SU-DHL-6 (cell line): Measurements from ENCODE around the gene ZNF563.

Experiments used
- H2AFZ ChIP-seq: fragments of 200-600 bp; sonication (generic); 2 replicates; pipeline ENCODE4 v1.6.1; 2014; ENCODE audit warnings: low read depth, mild to moderate bottlenecking, moderate library complexity, mixed read lengths, antibody characterized with exemption, low read length; ENCODE audit not compliant: severe bottlenecking
- H3F3A ChIP-seq: fragments of 200-600 bp; shearing (Covaris generic); 2 replicates; pipeline ENCODE4 v1.6.0; 2016; ENCODE audit warnings: antibody characterized with exemption, mild to moderate bottlenecking; ENCODE audit not compliant: insufficient read depth
- H3K27ac ChIP-seq: fragments of 200-600 bp; sonication (generic); 2 replicates; pipeline ENCODE4 v1.5.1; 2016; ENCODE audit warnings: low read depth, mild to moderate bottlenecking, low read length, moderate library complexity, mixed read lengths
- H3K27me3 ChIP-seq: fragments of 200-600 bp; sonication (generic), shearing (Covaris generic); 2 replicates; pipeline ENCODE4 v1.6.0; 2014; ENCODE audit warnings: mild to moderate bottlenecking, low read length
- H3K36me3 ChIP-seq: fragments of 200-600 bp; sonication (generic); 2 replicates; pipeline ENCODE4 v1.6.1; 2014; ENCODE audit warnings: mild to moderate bottlenecking, low read length, mixed read lengths
- H3K4me2 ChIP-seq: fragments of 300-600, 200-600 bp; shearing (Covaris generic), sonication (generic); 2 replicates; pipeline ENCODE4 v1.6.0; 2014; ENCODE audit warnings: low read length, low read depth, mild to moderate bottlenecking; ENCODE audit not compliant: poor library complexity, severe bottlenecking
- H3K4me3 ChIP-seq: fragments of 200-600 bp; sonication (generic); 2 replicates; pipeline ENCODE4 v1.5.1; 2014; ENCODE audit warnings: antibody characterized with exemption, low read length, mild to moderate bottlenecking, mixed read lengths; ENCODE audit not compliant: insufficient read depth, poor library complexity, severe bottlenecking
- H3K79me2 ChIP-seq: fragments of 200-600 bp; sonication (generic); 2 replicates; pipeline ENCODE4 v1.6.1; 2014; ENCODE audit warnings: mild to moderate bottlenecking, low read length, moderate library complexity; ENCODE audit not compliant: insufficient read depth
- H3K9ac ChIP-seq: fragments of 200-600 bp; sonication (generic); 2 replicates; pipeline ENCODE4 v1.7.0; 2014; ENCODE audit warnings: mild to moderate bottlenecking, low read length
- H3K9me2 ChIP-seq: fragments of 200-600 bp; sonication (generic); replicated peaks from 2 replicates; pipeline ENCODE4 v1.6.1; 2014; ENCODE audit warnings: low read length; ENCODE audit not compliant: insufficient read depth
- H3K9me3 ChIP-seq: fragments of 200-600 bp; sonication (generic); 2 replicates; pipeline ENCODE4 v1.6.1; 2014; ENCODE audit warnings: low read length, mixed read lengths; ENCODE audit not compliant: insufficient read depth
- H4K20me1 ChIP-seq: fragments of 200-600 bp; sonication (generic); 2 replicates; pipeline ENCODE4 v1.6.1; 2014; ENCODE audit warnings: low read depth, mild to moderate bottlenecking, antibody characterized with exemption, low read length, moderate library complexity, mixed read lengths
- CTCF ChIP-seq: fragments of 200-600 bp; sonication (generic); IDR thresholded peaks from one replicate; pipeline ENCODE4 v1.5.1; 2017; ENCODE audit warnings: antibody characterized with exemption, mild to moderate bottlenecking, low read length, moderate library complexity; ENCODE audit not compliant: insufficient read depth, poor library complexity, severe bottlenecking
- EZH2phosphoT487 ChIP-seq: fragments of 200-600 bp; sonication (generic), shearing (Covaris generic); conservative IDR thresholded peaks from 2 replicates; pipeline ENCODE4 v1.6.1; 2018; ENCODE audit warnings: mild to moderate bottlenecking, antibody characterized with exemption, low read length, moderate library complexity, mixed read lengths

The ZNF563 gene

GRCh38 chr19:12295191-12295590 is 38.2 kb downstream of the ZNF563 start:
- H4K20me1 ChIP-seq = no peaks in the 10 kb centered on the region
- H3K9ac ChIP-seq = peak overlapping the region; percentile 84
- no peaks in the 10 kb centered on the region for H3K27me3 ChIP-seq
- H2AFZ ChIP-seq = peak overlapping the region; percentile 69
- peak overlapping the region; percentile 70 for H3K4me2 ChIP-seq
- H3F3A ChIP-seq = 0 out of 2 replicates have a peak, but pooled peaks cover 3% of the 10 kb centered on the region
- no peaks in the 10 kb centered on the region for H3K9me3 ChIP-seq
- no peaks in the 10 kb centered on the region for H3K9me2 ChIP-seq
- peaks cover 34% of the 10 kb centered on the region for H3K79me2 ChIP-seq
- no peak overlapping the region for H3K27ac ChIP-seq
- peak overlapping the region; percentile 89 for H3K4me3 ChIP-seq
- no peaks in the 10 kb centered on the region; the same call in 1 of the 2 replicates for H3K36me3 ChIP-seq
- TF ChIP-seq EZH2phosphoT487 = no peak
- no peak for TF ChIP-seq CTCF

GRCh38 chr19:12294249-12295158 is 38.9 kb downstream of the ZNF563 start, which contains the start of gene ZNF44:
TSS of gene ZNF44 (minus strand) at chr19:12294883. CDS start at chr19:12294694, 189 bp downstream.
- TF ChIP-seq EZH2phosphoT487 = no peak
- TF ChIP-seq CTCF = no peak
- H3K36me3 ChIP-seq = no peaks in the 10 kb centered on the region; the same call in 1 of the 2 replicates
- 0 out of 2 replicates have a peak, but pooled peaks cover 3% of the 10 kb centered on the region for H3F3A ChIP-seq
- H3K27ac ChIP-seq = peak within 1 kb of the TSS; percentile 57
- H3K9me2 ChIP-seq = no peaks in the 10 kb centered on the region
- H3K9ac ChIP-seq = peak within 1 kb of the TSS; percentile 84
- no peaks in the 10 kb centered on the region for H3K9me3 ChIP-seq
- H3K4me2 ChIP-seq = peak within 1 kb of the TSS; percentile 70
- peak within 1 kb of the TSS; percentile 69 for H2AFZ ChIP-seq
- H3K27me3 ChIP-seq = no peaks in the 10 kb centered on the region
- H3K79me2 ChIP-seq = peaks cover 40% of the 10 kb centered on the region
- no peaks in the 10 kb centered on the region for H4K20me1 ChIP-seq
- peak within 1 kb of the TSS; percentile 89 for H3K4me3 ChIP-seq

GRCh38 chr19:12293777-12294248 is 39.6 kb downstream of the ZNF563 start:
- H2AFZ ChIP-seq = peak overlapping the region; percentile 65
- H3K9me3 ChIP-seq = no peaks in the 10 kb centered on the region
- H3K27me3 ChIP-seq = no peaks in the 10 kb centered on the region
- peak overlapping the region; percentile 89 for H3K4me3 ChIP-seq
- H3K9ac ChIP-seq = peak overlapping the region; percentile 84
- peak overlapping the region; percentile 70 for H3K4me2 ChIP-seq
- no peak for TF ChIP-seq EZH2phosphoT487
- no peak for TF ChIP-seq CTCF
- 0 out of 2 replicates have a peak, but pooled peaks cover 3% of the 10 kb centered on the region for H3F3A ChIP-seq
- H3K27ac ChIP-seq = peak overlapping the region; percentile 57
- peaks cover 47% of the 10 kb centered on the region for H3K79me2 ChIP-seq
- no peaks in the 10 kb centered on the region; the same call in 1 of the 2 replicates for H3K36me3 ChIP-seq
- no peaks in the 10 kb centered on the region for H4K20me1 ChIP-seq
- no peaks in the 10 kb centered on the region for H3K9me2 ChIP-seq
